Measurements from ENCODE around the gene FBXL7.

Gene FBXL7

DNA sequence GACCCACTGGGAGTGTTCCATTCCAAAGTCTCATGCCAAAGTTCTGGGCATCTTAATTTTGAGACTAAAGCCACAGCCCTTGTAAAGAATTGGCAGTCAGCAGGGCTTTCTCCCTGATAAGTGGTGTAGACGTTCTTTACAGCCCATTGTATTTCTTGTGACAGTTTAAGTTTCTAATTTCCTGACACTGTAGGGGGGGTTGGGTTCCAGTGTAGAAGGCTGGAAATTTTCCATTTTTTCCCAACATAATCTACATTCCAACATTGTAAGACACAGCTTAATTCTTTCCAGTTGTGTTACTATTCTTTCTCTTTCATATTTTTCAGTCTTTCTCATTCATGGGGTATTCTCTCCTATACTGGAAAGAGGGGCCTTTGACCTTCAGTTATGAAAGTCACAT, 121.1 kb downstream of the FBXL7 start:
- no peak for DNase-seq

DNA sequence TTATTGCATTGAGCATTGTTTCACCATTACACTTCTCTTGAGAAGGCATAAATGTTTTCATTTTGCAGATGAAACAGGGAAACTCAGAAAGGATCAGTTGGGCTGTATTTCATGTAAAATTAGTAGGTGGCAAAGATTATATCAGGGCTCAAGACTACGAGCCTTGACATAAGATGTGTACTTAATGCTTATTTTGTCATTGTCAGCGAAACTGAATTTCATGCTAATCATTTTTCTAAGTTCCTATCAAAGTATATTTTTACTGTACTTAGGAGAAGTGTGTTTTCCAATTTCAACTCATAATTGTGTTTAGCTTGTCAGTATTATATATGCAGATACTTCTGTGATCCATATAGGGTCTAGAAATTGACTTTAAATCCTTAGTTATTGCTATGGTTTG, 123.8 kb downstream of the FBXL7 start:
- DNase-seq, result no peak

DNA sequence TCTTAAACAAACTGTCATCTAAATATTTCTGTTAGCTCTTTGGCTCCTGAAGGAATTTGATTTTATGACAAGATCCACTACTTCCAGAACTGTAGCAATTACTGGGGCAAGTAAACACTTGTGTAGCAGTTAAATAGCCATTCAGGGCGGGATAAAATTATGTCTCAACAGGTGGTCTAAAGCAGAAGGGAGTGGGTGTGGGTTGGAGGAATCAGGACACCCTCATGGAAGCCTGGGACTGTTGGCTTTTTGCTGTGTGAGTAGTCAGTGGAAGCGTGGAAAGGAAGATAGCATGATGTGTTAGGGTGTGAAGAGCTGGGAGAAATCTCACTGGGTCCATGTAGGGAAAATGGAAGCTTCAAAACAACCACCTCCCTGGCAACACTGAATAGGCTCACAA, 127.1 kb downstream of the FBXL7 start:
- DNase-seq, result no peak

DNA sequence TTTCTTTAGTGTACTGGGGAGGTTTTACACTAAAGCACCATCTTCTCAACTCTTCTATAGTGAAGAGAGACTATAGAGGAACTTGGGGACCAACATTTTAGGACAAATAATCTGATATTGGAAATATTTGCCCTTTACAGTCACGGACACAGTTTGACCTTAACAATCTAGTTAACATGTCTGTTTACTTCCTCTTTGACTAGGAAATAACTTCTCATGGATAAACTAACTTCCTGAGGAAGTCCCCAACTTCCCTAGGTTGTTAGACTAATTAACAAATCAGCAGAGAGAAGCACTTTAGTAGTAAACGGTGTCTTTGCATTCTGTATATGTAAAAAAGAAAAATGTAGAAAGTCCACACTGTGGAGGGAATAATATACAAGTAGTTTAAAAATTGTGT, 127.7 kb downstream of the FBXL7 start:
- DNase-seq, result no peak

DNA sequence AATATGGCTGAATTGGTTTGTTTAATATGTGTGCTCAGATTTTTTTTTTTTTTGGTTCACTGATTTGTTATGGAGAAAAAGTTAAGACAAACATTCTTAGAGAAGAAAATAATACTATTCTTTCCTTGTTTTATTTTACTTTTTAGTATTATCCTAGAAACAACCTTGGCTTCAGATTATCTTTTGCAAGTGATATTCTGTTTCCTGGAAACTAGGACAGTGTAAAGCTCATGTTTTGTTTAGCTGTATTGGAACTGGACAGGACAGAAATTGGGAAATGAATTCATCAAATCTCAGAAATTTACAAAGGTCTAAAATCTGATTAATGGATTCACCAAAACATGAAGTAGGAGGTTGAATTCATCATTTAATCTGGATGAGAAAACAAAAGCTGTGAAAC, 130.5 kb downstream of the FBXL7 start:
- no peak for DNase-seq

DNA sequence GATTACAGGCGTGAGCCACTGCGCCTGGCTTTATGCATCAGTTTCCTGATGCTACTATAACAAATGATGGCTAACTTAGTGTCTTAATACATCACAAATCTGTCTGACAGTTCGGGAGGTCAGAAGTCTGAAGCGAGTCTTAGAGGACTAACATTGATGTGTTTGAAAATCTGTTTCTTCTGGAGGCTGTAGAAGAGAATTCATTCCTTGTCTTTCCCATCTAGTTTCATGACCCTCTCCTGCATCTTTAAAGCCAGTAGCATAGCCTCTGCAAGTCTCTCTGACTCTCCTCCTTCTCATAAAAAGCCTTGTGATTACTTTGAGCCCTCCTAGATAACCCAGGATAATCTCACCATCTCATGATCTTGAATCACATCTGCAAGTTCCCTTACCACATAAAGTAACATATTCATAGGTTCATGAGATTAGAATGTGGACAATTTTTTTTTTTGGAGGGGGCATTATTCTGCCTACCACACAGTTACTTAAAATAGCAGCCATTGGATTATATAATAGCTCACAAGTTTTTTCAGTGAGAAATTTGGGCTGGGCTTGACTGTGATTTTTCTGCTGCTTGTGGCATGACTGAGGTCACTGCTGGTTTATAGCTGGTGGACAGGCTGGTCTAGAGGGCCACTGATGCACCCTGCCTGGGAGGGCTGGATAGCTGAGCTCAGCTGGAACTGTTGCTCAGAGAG, 134.8 kb downstream of the FBXL7 start:
- DNase-seq, result no peak

DNA sequence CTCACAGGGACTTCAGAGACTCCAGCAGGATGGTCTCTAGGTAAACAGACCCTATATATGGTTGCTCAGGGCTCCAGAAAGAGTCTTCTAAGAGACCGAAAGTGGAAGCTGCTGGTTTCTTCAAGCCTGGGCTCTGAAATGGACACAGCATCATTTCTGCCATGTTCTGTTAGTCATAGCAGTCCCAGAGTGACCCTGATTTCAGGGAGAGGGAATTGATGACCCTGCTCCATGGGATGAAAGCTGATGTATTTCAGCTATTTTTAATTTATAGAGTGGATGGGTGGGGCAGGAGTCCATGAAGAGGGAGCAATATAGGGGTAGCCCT, 135.3 kb downstream of the FBXL7 start:
- no peak for DNase-seq

DNA sequence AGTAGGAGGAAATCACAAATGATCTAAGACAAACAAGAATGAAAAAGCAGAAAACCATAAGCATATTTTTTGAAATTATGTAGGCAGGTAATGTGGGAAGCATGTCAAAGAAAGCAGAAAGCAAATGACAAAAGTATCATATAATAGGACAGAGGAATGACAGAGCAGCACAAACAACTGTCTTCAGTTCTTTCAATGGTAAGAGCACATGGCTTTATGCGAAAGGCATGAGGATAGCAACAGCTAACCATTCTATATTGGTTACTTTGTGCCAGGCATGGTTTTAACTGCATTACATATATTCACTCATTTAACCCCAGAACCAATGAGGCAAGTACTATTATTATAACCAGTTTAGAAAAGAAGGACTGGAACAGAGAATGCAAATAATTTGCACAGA, 137.4 kb downstream of the FBXL7 start:
- DNase-seq, result no peak

DNA sequence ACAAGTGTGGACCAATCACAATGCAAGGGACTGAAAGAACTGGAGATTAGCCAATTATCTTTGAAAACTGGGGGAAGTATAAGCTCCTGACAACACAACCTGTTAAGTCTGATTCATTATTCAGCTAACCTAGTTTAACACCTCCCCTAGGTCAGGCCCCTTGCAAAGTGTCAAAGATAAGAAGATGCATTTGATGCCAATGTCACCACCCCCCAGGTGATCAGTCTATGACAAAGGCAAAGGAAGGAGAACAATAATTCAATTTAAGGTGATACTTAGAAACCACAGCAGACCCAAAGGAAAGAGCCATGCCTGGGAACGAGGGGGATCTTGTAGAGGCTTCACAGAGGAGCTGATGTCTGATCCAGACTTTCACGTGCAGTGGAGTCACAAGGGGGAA, 137.9 kb downstream of the FBXL7 start:
- DNase-seq, result no peak

DNA sequence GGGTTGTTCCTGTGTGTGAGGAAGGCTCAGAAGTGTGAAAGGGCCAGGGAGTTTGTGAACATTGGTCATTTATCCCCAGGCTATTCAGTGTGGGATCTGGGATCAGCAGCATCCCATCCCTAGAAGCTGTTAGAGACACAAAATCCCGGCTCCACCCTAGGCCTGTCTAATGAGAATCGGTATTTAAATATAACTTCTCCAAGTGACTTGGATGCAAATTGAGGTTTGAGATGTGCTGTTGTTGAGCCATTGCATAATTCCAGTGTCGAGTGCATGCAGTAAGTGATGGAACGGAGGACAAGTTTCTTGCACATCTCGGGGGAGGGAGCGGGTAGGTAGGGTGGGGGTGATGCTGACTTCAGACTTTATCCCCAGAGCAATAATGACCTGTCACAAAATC, 138.3 kb downstream of the FBXL7 start:
- DNase-seq, result no peak

DNA sequence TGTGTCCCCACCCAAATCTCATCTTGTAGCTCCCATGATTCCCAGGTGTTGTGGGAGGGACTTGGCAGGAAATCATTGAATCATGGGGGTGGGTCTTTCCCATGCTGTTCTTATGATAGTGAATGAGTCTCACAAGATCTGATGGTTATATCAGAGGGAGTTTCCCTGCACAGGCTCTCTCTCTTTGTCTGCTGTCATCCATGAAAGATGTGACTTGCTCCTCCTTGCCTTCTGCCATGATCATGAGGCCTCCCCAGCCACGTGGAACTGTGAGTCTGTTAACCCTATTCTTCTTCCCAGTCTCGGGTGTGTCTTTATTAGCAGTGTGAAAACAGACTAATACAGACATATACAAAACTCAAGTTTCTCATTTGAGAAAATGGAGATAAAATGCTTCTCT, 139.3 kb downstream of the FBXL7 start:
- DNase-seq, result no peak

DNA sequence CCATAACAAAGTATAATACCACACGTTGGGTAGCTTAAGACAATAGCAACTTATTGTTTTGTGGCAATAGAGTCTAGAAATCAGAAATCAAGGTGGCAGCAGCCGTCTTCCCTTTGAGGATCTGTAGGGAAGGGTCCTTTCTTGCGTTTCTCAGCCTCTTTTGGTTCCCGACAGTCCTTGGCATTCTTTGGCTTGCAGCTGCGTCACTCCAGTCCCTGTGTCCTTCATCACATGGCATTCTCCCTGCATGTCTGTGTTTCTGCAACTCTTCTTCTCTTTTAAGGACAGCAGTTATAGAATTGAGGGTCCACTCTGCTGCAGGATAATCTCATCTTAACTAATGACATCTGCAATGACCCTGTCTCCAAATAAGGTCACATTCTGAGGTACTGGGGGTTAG, 140.1 kb downstream of the FBXL7 start:
- no peak for DNase-seq

DNA sequence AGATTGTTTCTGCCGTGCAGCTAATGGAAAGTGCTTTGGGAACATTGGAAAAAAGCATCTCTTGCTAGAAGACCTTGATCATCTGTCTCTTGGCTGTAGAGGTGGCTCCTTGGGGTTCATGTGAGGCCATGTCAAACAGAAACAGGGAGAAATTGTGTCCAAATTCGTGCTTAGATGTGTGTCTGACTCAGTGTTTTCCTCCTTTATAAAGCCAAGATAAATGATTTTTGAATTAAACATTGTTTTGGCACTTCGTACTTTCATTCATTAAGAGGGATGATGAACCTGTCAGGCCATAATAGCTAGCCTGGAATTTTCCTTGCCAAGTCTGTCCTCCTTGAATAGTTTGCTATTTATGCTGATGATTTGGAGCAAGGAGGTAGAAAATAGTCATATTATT, 143.8 kb downstream of the FBXL7 start:
- no peak for DNase-seq

DNA sequence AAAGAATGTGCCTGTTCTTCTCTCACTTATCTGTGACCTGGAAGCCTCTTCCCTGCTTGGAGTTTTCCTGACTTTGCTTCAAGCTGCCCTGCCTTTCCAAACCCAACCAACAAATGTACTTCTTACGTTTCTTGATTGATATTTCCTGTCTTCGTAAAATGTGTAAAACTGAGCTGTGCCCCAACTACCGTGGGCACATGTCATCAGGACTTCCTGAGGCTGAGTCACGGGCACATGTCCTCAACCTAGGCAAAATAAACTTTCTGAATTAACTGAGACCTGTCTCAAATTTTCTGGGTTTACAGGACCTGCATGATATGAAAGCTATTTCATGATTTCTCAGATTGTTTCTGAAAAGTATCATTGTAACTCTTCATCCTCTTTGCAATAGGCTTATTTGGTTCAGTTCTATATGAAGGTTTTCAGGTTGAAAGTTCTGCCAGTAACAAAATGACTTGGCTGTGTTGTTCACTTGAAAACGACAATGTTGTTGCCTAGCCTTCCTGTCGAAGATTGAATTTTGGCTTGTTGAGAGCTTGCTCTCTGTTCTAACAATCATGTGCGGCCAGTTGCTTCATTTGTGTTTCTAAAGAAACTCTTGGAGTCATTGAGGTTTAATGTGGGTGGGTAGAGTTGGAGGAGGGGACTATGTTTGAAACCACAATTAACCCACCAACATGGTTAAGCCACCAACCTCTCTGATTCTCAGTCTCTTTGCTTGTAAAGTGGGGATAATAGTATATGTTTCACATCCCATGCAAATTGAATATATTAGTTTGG, 145.6 kb downstream of the FBXL7 start:
- DNase-seq, result no peak

DNA sequence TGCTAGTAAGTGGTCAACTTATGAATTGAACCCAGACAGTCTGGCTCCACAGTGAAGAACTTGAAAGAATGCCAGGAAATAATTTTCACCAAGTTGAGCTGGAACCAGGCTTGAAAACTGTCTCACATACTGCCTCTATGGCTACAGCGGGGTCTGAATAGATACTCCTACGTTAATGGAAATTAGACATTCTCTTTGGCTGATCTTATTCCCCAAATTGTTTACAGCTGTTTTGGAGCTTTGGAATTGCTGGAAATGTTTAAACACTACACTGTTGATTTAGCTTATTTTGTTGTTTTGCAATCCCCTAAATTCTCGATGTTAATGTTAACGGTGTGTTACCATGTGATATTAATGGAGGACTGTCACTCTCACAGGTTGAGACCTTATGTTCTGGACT, 146.4 kb downstream of the FBXL7 start:
- DNase-seq, result no peak

DNA sequence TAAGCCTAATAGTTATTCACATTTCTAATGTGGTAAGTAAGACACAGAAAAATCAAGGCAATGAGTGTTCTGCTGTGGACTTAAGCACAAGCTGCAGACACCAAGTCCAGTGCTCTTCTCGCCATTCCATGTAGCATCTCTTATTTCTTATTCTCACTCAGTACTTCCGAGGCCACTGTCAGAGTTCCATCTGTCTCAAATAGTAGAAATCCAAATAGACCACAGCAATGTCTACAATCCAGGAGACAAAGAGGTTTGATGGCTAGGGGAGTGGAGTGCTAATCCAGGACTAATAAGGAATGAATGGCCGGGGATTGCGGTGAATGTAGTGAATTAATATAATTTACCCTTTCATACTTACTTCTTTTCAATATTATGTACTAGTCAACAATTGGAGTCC, 147.3 kb downstream of the FBXL7 start:
- DNase-seq, result no peak

DNA sequence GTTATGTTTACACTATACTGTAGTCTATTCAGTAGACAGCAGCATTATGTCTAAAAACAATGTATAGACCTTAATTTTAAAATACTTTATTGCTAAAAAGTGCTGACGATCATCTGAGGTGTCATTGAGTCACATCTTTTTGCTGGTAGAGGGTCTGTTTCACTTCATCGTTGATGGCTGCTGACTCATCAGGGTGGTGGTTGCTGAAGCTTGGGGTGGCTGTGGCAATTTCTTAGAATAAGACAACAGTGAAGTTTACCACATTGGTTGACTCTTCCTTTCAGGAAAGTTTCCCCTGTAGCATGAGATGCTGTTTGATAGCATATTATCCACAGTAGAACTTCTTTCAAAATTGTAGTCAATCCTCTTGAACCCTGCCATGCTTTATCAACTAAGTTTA, 150.3 kb downstream of the FBXL7 start:
- DNase-seq, result no peak

DNA sequence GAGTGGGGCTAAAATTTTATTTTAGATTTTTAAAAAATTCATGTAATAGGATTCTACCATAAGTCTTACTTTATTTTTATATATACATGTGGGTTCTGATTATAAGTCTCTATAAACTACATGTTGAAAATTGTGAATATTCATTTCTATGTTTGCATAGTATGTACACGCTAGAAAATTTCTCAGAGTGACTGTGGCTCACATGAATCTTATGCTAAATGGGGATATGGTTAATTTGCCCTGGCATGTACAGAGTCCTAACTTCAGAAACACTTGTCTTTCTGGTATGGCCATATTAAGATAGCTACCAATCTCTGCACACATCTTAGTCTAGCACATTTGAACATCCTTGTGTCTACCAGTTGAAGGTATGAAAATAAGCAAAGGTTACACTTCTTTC, 154.8 kb downstream of the FBXL7 start:
- no peak for DNase-seq

DNA sequence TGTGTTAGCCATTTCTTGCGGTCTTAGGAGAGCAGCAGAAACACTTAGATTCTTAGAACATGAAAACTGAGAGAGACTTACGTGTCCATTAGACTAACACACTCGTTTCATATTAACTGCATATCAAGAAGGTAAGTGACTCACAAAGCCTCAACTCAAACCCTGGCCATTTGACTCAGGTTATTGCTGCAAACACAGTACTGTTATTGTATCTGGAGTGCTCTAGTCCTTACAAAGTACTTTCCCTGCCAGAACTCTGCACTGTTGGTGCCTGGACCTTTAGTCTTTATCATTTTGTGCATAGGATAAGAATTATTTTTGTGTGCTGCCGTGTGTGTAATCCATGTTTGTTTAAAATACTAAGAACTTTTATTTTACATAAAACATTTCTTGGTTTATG, 155.7 kb downstream of the FBXL7 start:
- no peak for DNase-seq

DNA sequence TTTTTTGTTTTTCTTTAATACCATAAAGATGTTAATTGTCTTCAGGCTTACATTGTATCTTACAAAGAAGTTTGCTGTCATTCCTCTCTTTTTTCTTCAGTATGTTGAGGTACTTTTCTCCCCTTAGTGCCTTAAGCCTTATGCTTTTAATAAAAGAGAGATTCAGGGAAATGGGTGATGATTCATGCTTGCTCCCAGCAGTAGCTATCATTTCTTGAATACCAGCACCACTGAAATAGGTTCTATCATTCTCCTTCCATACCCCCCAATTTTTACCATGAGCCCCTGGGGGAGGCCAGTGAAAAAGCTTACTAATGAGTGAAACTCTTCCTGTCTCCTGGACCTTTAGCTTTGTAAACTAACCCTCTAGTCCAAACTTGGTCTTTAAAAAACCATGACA, 165.0 kb downstream of the FBXL7 start:
- DNase-seq, result no peak

DNA sequence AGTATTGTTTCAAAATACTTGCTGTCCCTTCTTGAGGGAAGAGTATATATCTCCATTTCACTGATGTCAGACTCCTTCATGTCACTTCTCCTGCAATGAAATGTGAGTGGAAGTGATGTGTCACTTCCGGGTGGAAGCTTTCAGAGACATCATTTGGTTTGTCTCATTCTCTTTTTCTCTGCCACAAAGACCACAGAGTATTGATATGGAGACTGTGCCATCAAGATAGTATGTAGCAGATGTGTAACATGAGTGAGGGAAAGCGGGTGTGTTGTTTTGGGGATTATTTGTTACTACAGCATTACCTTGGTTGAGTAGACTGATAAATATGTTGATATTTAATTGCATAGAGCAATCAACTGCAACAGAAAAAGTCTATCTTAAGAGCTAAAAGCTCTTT, 169.8 kb downstream of the FBXL7 start:
- DNase-seq, result no peak

DNA sequence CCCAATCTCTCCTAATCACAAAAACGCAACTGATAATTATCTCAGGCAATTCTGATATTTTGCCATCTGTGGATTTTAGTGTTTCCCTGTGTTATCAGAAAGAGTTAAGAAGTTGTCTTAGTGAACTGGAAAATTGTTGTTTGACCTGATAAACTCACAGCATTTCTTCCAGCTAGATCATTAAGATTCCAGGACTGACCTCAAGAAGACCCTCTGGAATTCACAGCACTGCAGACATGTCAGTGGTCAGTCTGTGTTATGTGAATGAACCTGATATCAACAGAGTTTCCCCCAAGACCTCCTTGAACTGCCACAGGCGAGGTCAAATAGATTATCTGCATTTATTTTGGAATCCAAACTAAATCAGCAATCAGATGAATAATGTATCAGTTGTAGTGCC, 174.7 kb downstream of the FBXL7 start:
- DNase-seq, result no peak

DNA sequence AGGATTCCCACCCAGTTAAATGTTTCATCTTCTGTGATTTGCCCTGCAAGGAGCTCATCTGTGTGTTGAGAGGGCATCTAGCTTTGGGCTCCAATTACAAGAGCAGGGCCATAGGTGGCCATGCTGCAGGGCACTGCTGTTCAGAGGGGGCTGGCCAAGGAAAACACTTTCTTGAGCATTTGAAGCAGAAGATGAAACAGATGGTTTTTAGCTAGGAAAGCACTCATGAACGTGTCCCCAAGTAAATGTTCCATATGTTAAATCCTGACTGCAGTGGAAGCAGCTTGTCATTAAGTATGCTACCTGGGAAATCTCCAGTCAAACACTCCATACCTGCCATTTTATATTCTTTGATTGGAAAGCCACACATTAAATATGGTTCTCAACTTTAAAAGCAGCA, 176.6 kb downstream of the FBXL7 start:
- no peak for DNase-seq

DNA sequence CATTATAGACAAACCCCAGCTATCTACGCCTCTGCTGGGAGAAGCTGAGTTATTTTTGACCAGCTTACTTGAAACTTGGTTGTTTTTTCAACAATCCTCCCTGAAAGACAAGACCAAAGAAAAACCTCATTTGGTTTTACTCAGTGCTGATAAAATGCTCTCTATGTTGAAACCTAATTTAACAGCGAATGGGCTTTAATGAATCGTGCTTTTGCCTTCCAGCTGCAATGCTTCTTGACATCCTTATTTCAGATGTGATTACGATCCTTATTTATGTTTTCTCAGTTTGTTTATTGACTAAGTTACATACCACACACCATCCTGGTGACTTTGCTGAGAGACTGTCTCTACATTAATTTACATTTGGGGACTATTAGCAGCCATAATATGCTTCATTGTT, 179.2 kb downstream of the FBXL7 start:
- no peak for DNase-seq

DNA sequence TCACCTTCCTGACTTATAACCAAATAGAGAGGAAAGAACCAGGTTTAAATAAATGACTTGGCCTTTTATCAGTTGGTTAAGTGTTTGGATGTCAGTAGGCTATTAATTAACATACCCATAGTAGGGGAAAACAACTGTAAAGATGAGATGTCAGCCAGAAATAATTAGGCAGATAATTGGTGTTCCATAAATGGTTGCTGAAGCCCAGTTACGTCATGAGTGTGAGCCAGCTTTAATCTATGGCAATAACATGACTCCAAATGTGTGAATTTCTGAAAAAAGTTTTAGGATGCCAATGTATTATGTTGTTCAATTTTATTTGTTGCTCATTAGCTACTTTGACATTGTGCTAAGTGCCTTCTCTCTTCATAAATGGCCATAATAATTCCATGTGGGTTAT, 180.5 kb downstream of the FBXL7 start:
- DNase-seq, result no peak

Data from activated CD4-positive, CD25-positive, alpha-beta regulatory T cell treated with anti-CD3 and anti-CD28 coated beads, Interleukin-2, amount 50 U/mL, for 72 hours (primary cell).